ENCODE results near the gene DYSF. TPM values are rescaled to one million over a fixed set of nuclear protein-coding genes. Genes with fewer than 3 reads are reported as not detected.

The DYSF gene
- polyA plus RNA-seq, 1 experiment = 1.3 TPM

DNA sequence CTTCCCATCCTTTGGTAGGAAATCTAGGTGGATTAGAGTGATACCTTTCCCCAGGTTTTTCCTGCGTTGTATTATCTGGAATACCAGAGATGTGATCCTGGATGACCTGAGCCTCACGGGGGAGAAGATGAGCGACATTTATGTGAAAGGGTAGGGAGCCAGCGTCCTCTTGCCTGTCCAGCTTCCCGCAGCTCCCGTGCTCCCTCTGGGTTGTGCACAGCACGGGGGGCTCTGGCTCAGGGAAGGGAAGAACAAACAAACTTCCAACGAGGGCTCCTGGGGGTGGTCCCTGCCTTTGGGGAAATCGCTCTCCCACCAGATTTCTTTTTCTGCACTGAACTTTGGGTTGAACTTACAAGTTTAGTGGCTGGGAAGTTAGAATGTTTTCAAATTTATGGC is 215.7 kb downstream of the DYSF start:
- CTCF ChIA-PET = interaction anchor here (1.3 kb wide), 1 partner anchor 20 kb away, joined by 3 read pairs; no protein-coding TSS in a partner anchor
- peaks cover 8% of the 10 kb centered on the region for H3K27me3 ChIP-seq (ENCODE audit: control insufficient read depth, insufficient read depth, low read length)
- no peak for DNase-seq (ENCODE audit: low read depth)
- TF ChIP-seq, protein P1, sequence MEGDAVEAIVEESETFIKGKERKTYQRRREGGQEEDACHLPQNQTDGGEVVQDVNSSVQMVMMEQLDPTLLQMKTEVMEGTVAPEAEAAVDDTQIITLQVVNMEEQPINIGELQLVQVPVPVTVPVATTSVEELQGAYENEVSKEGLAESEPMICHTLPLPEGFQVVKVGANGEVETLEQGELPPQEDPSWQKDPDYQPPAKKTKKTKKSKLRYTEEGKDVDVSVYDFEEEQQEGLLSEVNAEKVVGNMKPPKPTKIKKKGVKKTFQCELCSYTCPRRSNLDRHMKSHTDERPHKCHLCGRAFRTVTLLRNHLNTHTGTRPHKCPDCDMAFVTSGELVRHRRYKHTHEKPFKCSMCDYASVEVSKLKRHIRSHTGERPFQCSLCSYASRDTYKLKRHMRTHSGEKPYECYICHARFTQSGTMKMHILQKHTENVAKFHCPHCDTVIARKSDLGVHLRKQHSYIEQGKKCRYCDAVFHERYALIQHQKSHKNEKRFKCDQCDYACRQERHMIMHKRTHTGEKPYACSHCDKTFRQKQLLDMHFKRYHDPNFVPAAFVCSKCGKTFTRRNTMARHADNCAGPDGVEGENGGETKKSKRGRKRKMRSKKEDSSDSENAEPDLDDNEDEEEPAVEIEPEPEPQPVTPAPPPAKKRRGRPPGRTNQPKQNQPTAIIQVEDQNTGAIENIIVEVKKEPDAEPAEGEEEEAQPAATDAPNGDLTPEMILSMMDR (IDR thresholded peaks at IDR 0.05; ENCODE audit: insufficient read depth, low read depth, low read length) = no peak
- no peak overlapping the region for H3K4me3 ChIP-seq (ENCODE audit: low read depth, low read length)
- POLR2A ChIA-PET = no interaction called here
- H3K36me3 ChIP-seq (ENCODE audit: control insufficient read depth, insufficient read depth, low read length) = no peaks in the 10 kb centered on the region

DNA sequence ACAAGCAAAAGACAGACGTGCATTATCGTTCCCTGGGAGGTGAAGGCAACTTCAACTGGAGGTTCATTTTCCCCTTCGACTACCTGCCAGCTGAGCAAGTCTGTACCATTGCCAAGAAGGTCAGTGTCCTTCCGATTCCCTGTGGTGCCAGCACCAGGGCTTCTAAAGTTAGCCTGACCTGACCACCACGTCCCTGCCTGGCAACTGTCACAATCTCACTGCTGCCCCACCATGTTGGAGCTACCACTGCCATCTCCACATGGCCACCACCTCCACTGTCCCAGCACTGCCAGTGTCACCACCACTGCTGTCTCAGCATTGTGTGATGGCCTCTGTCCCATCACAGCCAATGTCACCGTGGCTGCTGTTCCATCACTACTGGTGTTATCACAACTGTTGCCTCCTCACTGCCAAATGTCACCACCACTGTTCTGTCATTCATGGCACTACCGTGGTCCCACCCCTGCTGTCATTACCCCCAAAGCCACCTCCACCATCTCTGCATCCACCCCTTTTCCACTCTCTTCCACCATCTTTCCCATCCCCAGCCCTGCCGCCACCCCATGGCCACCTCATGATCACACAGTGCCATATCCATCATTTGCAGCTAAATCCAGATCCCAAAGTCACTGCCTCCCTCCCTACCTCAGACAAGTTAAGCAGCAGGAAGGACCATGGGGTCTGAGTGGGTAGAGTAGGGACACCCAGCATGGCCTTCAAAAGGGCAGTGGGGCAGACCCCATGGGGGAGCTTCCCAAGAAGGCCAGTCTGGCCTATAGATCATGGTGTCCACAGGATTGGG is 216.5 kb downstream of the DYSF start:
- H3K4me3 ChIP-seq (ENCODE audit: low read depth, low read length) = no peak overlapping the region
- TF ChIP-seq, protein P1 (IDR thresholded peaks at IDR 0.05; ENCODE audit: insufficient read depth, low read depth, low read length) = no peak
- POLR2A ChIA-PET = no interaction called here
- no peaks in the 10 kb centered on the region for H3K36me3 ChIP-seq (ENCODE audit: control insufficient read depth, insufficient read depth, low read length)
- CTCF ChIA-PET = interaction anchor here (1.1 to 1.3 kb wide), 2 partner anchors 19 to 128 kb away, joined by 3 read pairs; no protein-coding TSS in a partner anchor
- DNase-seq (ENCODE audit: low read depth) = no peak
- peaks cover 6% of the 10 kb centered on the region for H3K27me3 ChIP-seq (ENCODE audit: control insufficient read depth, insufficient read depth, low read length)

DNA sequence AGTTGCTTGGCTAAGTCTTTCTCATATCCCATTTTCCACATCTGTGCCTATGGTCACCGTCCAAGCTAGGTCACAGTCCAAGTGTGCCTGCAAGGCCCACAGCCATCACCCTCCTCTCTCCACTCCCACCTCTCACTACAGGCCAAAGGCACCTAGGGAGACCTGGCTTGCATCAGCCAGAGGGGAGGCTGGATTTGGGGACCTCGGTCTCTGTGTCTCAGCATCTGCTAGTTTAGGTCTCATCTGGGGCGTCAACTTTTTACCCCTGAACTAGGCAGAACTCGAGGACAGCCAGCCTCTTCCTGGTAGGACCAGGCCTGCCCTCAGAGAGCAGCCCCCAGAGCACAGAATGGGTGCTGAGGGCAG is 217.1 kb downstream of the DYSF start:
- POLR2A ChIA-PET = no interaction called here
- TF ChIP-seq, protein P1 (IDR thresholded peaks at IDR 0.05; ENCODE audit: insufficient read depth, low read depth, low read length) = no peak
- H3K27me3 ChIP-seq (ENCODE audit: control insufficient read depth, insufficient read depth, low read length) = peaks cover 6% of the 10 kb centered on the region
- DNase-seq (ENCODE audit: low read depth) = no peak
- H3K4me3 ChIP-seq (ENCODE audit: low read depth, low read length) = no peak overlapping the region
- H3K36me3 ChIP-seq (ENCODE audit: control insufficient read depth, insufficient read depth, low read length) = no peaks in the 10 kb centered on the region
- CTCF ChIA-PET = interaction anchor here (1.1 kb wide), 1 partner anchor 127 kb away, joined by 3 read pairs; no protein-coding TSS in a partner anchor

DNA sequence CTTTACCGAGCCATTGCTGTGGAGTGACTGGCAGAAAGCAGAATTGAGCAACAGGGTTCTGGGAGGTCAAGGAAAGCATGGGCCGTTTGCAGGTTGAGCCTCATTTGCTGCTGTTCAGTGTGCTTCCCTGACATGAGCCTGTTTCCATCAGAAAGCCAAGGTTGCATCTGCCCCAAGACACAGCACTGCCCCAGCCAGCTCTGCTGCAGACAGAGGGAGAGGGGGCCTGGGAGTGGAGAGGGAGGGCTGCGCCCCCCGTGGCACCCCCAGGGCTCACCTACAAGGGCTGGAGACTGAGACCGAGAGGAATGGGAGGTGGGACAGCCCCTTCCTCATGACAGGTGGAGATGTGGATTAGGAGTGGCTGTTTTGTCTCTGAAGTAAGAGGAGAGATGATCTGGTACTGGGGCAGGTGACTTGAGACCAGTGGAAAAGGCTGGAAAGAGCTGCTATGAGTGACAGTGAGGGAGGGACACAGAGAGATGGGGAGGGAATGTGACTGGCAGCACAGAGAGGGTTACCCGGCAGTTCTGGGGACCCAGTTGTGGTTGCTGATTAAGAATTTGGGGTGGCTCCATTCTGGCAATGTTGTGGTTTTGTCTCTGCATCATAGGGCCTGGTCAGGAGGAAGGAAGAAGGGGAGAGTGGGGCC is 218.0 kb downstream of the DYSF start:
- POLR2A ChIA-PET = no interaction called here
- Histone ChIP-seq H3K27me3 (ENCODE audit: control insufficient read depth, insufficient read depth, low read length) (peaks cover 6% of the 10 kb centered on the region), H3K4me3 (ENCODE audit: low read depth, low read length) (no peak overlapping the region), H3K36me3 (ENCODE audit: control insufficient read depth, insufficient read depth, low read length) (no peaks in the 10 kb centered on the region)
- TF ChIP-seq, protein P1 (IDR thresholded peaks at IDR 0.05; ENCODE audit: insufficient read depth, low read depth, low read length) = no peak
- CTCF ChIA-PET = no interaction called here
- no peak for DNase-seq (ENCODE audit: low read depth)
